Neural progenitor cell (in vitro differentiated cells): ENCODE data around the gene COPS7B. TPM values are rescaled to one million over a fixed set of nuclear protein-coding genes. Genes with fewer than 3 reads are reported as not detected.
A peak's percentile ranks its signal among the peaks of the same experiment; 100 is the strongest.

ENCODE experiments used
- DNase-seq: peaks from one replicate; pipeline ENCODE4 v3.0.0-alpha.2; 2016; ENCODE audit warnings: low spot score
- H2AFZ ChIP-seq: fragments of 200-600 bp; sonication (generic); replicated peaks from 2 replicates; pipeline ENCODE4 v1.6.1; 2016; ENCODE audit warnings: antibody characterized with exemption
- H3F3A ChIP-seq: fragments of 200-600 bp; sonication (generic); 2 replicates; pipeline ENCODE4 v1.6.1; 2016; ENCODE audit warnings: antibody characterized with exemption, low read depth
- H3K27ac ChIP-seq: fragments of 200-600 bp; sonication (generic); 2 replicates; pipeline ENCODE4 v1.5.1; 2016; ENCODE audit warnings: mild to moderate bottlenecking
- H3K27me3 ChIP-seq: fragments of 200-600 bp; sonication (generic); 2 replicates; pipeline ENCODE4 v1.6.1; 2016; ENCODE audit warnings: mild to moderate bottlenecking, moderate library complexity
- H3K36me3 ChIP-seq: fragments of 200-600 bp; sonication (generic); 2 replicates; pipeline ENCODE4 v1.5.1; 2016
- H3K4me1 ChIP-seq: fragments of 200-600 bp; sonication (generic); 2 replicates; pipeline ENCODE4 v1.6.1; 2016; ENCODE audit warnings: mixed run types
- H3K4me2 ChIP-seq: fragments of 200-600 bp; sonication (generic); 2 replicates; pipeline ENCODE4 v1.6.1; 2016
- H3K4me3 ChIP-seq: fragments of 200-600 bp; sonication (generic); 2 replicates; pipeline ENCODE4 v1.5.1; 2016
- H3K79me2 ChIP-seq: fragments of 200-600 bp; sonication (generic); 2 replicates; pipeline ENCODE4 v1.6.1; 2016; ENCODE audit warnings: low read depth
- H3K9ac ChIP-seq: fragments of 200-600 bp; sonication (generic); 2 replicates; pipeline ENCODE4 v1.6.1; 2016
- H3K9me3 ChIP-seq: fragments of 200-600 bp; sonication (generic); 2 replicates; pipeline ENCODE4 v1.5.1; 2016; ENCODE audit warnings: low read depth
- H4K20me1 ChIP-seq: fragments of 200-600 bp; sonication (generic); 2 replicates; pipeline ENCODE4 v1.6.1; 2016; ENCODE audit warnings: low read depth
- H3K27ac Mint-ChIP-seq: 3 replicates; pipeline ENCODE4 v1.8.0; 2021; ENCODE audit warnings: mixed read lengths
- H3K27me3 Mint-ChIP-seq: 2 replicates; pipeline ENCODE4 v1.8.0; 2022; ENCODE audit warnings: low read depth, mild to moderate bottlenecking, inconsistent platforms, moderate library complexity, mixed read lengths; ENCODE audit not compliant: insufficient read depth
- H3K36me3 Mint-ChIP-seq: 3 replicates; pipeline ENCODE4 v1.8.0; 2021; ENCODE audit warnings: mixed read lengths
- H3K4me1 Mint-ChIP-seq: 3 replicates; pipeline ENCODE4 v1.8.0; 2021; ENCODE audit warnings: mixed read lengths
- H3K4me3 Mint-ChIP-seq: 3 replicates; pipeline ENCODE4 v1.8.0; 2021; ENCODE audit warnings: mild to moderate bottlenecking, moderate library complexity, mixed read lengths
- H3K9me3 Mint-ChIP-seq: 3 replicates; pipeline ENCODE4 v1.8.0; 2020; ENCODE audit warnings: mixed read lengths
- EZH2 ChIP-seq: fragments of 200-600 bp; sonication (generic); IDR thresholded peaks from 2 replicates; pipeline ENCODE4 v1.6.1; 2017; ENCODE audit warnings: antibody characterized with exemption, mild to moderate bottlenecking, moderate library complexity
- EZH2phosphoT487 ChIP-seq: fragments of 200-600 bp; sonication (generic); IDR thresholded peaks from 2 replicates; pipeline ENCODE4 v1.6.1; 2017; ENCODE audit warnings: antibody characterized with exemption
- total RNA-seq: library from RNA; depleted of rRNA; stranded (reverse); fragments of >200 nt; gene quantifications from 2 replicates; pipeline ENCODE4 v1.2.3, GENCODE V29; 2015; ENCODE audit warnings: low replicate concordance
- TF ChIP-seq, protein P1 (sequence below): fragments of 200-600 bp; sonication (generic); IDR thresholded peaks from 2 replicates; pipeline ENCODE4 v1.5.1; 2017; ENCODE audit warnings: antibody characterized with exemption, mild to moderate bottlenecking

COPS7B gene
- total RNA-seq, 1 donor from 2014 or later = 63.3 TPM

DNA sequence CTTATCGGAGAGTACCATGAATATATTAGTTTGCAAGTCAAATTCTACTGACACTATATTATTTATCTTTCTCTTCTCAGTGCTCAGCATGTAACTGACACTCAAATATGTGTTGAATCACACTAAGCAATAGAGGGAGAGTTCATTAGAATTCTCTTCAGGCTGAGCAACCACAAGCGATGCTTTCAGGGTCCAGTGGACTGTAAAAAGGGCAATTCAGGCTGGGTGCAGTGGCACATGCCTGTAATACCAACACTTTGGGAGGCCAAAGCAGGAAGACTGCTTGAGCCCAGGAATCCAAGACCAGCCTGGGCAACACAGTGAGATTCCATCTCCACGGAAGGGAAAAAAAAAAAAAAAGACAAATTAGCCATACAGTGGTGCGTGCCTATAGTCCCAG lies 21.5 kb upstream of the COPS7B start:
- Histone ChIP-seq H3K9ac (no peak overlapping the region), H3F3A (peaks cover 5% of the 10 kb centered on the region), H2AFZ (no peak overlapping the region), H3K4me1 (no peaks in the 10 kb centered on the region), H3K4me3 (no peak overlapping the region), H3K4me2 (no peak overlapping the region), H3K9me3 (no peaks in the 10 kb centered on the region), H3K36me3 (no peaks in the 10 kb centered on the region), H3K27me3 (no peaks in the 10 kb centered on the region), H4K20me1 (peaks cover 4% of the 10 kb centered on the region), H3K79me2 (peaks cover 4% of the 10 kb centered on the region), H3K27ac (no peak overlapping the region)
- H3K27ac Mint-ChIP-seq = peak overlapping the region; percentile 30
- H3K9me3 Mint-ChIP-seq = no peaks in the 10 kb centered on the region
- H3K27me3 Mint-ChIP-seq = no peaks in the 10 kb centered on the region
- no peak for DNase-seq
- peaks cover 22% of the 10 kb centered on the region for H3K4me1 Mint-ChIP-seq
- no peak overlapping the region for H3K4me3 Mint-ChIP-seq
- H3K36me3 Mint-ChIP-seq = peaks cover 2% of the 10 kb centered on the region
- TF ChIP-seq EZH2phosphoT487 (no peak), EZH2 (no peak)
- TF ChIP-seq, protein P1, sequence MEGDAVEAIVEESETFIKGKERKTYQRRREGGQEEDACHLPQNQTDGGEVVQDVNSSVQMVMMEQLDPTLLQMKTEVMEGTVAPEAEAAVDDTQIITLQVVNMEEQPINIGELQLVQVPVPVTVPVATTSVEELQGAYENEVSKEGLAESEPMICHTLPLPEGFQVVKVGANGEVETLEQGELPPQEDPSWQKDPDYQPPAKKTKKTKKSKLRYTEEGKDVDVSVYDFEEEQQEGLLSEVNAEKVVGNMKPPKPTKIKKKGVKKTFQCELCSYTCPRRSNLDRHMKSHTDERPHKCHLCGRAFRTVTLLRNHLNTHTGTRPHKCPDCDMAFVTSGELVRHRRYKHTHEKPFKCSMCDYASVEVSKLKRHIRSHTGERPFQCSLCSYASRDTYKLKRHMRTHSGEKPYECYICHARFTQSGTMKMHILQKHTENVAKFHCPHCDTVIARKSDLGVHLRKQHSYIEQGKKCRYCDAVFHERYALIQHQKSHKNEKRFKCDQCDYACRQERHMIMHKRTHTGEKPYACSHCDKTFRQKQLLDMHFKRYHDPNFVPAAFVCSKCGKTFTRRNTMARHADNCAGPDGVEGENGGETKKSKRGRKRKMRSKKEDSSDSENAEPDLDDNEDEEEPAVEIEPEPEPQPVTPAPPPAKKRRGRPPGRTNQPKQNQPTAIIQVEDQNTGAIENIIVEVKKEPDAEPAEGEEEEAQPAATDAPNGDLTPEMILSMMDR = no peak

DNA sequence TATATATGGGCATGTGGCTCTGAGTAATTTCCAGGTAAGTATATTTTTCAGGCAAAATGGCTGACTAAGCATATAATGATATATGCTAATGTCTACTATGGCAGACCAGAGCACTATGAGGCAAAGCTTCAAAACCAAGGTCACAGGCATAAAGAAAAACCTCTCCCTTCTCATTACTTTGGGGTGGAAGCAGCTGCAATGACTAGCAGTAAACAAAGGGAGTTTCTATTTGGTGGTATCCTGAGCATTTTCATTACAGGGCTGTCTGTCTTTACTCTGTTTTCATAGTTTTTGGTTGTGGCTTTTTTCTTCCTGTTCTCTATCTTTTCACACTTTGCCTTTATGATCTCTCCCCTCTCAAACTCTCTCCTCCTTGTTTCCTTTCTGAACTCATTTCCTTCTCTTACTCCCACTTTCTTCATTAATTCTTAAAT lies 20.7 kb upstream of the COPS7B start:
- no peak overlapping the region for H3K4me3 Mint-ChIP-seq
- no peak for TF ChIP-seq EZH2
- no peak for TF ChIP-seq EZH2phosphoT487
- TF ChIP-seq, protein P1 = no peak
- H3K27ac Mint-ChIP-seq = no peak overlapping the region
- Histone ChIP-seq H2AFZ (no peak overlapping the region), H3K9ac (no peak overlapping the region), H3K79me2 (peaks cover 11% of the 10 kb centered on the region), H3F3A (peaks cover 10% of the 10 kb centered on the region), H3K4me1 (no peaks in the 10 kb centered on the region), H3K36me3 (no peaks in the 10 kb centered on the region), H3K27ac (no peak overlapping the region), H3K4me3 (no peak overlapping the region), H3K4me2 (no peak overlapping the region), H4K20me1 (peaks cover 4% of the 10 kb centered on the region), H3K9me3 (no peaks in the 10 kb centered on the region), H3K27me3 (no peaks in the 10 kb centered on the region)
- H3K9me3 Mint-ChIP-seq = no peaks in the 10 kb centered on the region
- no peak for DNase-seq
- peaks cover 22% of the 10 kb centered on the region for H3K4me1 Mint-ChIP-seq
- H3K36me3 Mint-ChIP-seq = peaks cover 2% of the 10 kb centered on the region
- no peaks in the 10 kb centered on the region for H3K27me3 Mint-ChIP-seq

DNA sequence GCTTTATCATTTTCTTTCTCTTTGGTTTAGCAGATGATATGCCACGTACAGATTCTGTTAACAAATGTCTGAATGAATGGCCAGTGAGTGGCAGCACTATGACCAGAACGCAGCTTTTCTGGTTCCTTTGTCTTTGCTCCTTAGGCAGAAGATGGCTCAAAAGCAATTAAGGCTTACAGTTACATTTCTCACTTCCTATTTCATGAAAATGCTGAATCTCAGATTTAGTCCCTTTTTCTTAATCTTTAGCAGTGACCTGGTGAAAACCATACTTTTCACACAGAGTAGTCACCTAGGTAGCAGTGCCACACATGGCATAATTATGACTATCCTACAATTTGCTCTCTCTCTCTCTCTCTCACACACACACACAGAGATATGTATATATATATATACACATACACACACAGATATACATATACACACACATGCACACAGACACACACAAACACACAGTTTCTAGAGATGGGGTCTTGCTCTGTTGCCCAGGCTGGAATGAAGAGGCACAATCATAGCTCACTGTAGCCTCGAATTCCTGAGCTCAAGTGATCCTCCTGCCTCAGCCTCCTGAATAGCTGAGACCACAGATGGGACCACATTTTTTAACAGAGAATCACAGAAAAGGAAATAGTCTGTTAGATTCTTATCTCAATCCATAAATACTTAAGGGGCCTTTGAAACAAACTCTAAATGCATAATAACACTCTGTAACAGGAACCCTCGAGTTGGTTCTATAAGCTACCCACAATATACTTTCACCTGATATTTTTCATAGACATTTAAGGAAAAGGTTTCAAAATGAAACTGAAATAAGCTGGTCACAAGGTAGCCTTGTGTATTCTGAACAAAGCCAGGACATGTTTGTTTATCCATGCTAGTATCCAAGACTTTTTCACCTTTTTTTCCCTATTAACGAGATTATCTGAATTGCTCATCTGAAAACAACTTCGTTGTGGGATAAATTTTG lies 16.8 kb upstream of the COPS7B start:
- no peak overlapping the region for H3K4me3 Mint-ChIP-seq
- Histone ChIP-seq H4K20me1 (peaks cover 10% of the 10 kb centered on the region), H3K27me3 (no peaks in the 10 kb centered on the region), H2AFZ (no peak overlapping the region), H3K79me2 (peaks cover 18% of the 10 kb centered on the region), H3F3A (peaks cover 6% of the 10 kb centered on the region), H3K4me3 (no peak overlapping the region), H3K36me3 (no peaks in the 10 kb centered on the region), H3K4me2 (no peak overlapping the region), H3K4me1 (no peaks in the 10 kb centered on the region), H3K27ac (no peak overlapping the region), H3K9me3 (no peaks in the 10 kb centered on the region), H3K9ac (no peak overlapping the region)
- no peaks in the 10 kb centered on the region for H3K9me3 Mint-ChIP-seq
- no peak overlapping the region for H3K27ac Mint-ChIP-seq
- H3K36me3 Mint-ChIP-seq = peaks cover 2% of the 10 kb centered on the region
- peaks cover 18% of the 10 kb centered on the region for H3K4me1 Mint-ChIP-seq
- no peak for DNase-seq
- no peaks in the 10 kb centered on the region for H3K27me3 Mint-ChIP-seq
- TF ChIP-seq, protein P1 = no peak
- no peak for TF ChIP-seq EZH2phosphoT487
- no peak for TF ChIP-seq EZH2
